GM12874 (cell line): ENCODE results near the gene LTBP1.

Source experiments
- TF ChIP-seq, protein P1 (sequence below): IDR thresholded peaks from 2 replicates; pipeline ENCODE4 v1.5.1; 2011; ENCODE audit warnings: low read depth, mild to moderate bottlenecking, control low read depth, low read length, moderate library complexity; ENCODE audit not compliant: insufficient read depth

Gene LTBP1

DNA sequence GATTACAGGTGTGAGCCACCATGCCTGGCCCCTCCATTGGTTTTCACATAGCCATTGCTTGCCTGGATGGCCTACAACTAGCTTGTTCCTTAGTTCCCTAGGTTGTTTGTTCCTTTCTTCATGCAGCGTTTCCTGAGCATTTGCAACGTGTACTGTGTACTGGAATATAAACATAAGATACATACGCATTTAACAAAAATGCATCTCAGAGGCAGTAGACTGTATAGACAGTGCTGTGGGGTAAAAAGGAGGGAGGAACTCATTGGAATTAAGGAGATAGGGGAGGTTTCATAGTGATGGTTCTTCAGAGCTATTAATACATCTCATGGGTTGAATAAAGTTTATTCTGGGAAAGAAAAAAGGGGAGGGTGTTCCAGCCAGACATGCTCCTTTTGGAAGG lies 269.2 kb downstream of the LTBP1 start:
- TF ChIP-seq, protein P1, sequence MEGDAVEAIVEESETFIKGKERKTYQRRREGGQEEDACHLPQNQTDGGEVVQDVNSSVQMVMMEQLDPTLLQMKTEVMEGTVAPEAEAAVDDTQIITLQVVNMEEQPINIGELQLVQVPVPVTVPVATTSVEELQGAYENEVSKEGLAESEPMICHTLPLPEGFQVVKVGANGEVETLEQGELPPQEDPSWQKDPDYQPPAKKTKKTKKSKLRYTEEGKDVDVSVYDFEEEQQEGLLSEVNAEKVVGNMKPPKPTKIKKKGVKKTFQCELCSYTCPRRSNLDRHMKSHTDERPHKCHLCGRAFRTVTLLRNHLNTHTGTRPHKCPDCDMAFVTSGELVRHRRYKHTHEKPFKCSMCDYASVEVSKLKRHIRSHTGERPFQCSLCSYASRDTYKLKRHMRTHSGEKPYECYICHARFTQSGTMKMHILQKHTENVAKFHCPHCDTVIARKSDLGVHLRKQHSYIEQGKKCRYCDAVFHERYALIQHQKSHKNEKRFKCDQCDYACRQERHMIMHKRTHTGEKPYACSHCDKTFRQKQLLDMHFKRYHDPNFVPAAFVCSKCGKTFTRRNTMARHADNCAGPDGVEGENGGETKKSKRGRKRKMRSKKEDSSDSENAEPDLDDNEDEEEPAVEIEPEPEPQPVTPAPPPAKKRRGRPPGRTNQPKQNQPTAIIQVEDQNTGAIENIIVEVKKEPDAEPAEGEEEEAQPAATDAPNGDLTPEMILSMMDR: no peak

DNA sequence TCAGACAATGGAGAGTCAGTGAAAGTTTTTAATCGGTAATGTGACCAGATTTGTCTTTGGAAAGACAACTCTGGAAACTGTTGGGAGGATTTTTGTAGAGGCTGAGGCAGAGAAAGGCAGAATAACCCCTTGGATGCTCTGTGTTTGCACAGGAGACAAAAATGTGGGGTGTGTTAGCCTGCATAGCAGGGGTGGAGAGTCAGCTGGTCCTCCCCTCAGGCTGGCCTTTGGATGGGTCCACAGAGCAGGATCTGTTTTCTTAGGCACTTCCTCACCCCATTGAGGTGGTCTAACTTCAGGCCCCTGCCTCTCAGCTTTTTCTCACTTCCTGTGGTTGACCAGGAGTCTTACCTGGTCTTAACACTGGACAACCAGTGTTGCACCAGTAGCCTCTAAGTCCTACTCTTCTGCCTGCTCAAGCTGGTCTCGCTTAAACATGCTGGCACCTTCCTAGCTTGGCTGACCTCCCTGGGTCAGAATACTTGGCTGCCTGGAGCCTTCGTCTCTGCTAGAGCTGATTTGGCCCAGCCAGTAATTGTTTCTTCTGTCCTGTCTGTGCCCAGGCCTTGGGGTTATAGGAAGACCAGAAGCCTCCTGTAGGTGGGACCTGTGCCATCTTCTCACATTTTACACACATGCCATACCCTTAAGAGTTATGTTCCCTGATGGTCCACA lies 269.9 kb downstream of the LTBP1 start:
- TF ChIP-seq, protein P1: no peak

DNA sequence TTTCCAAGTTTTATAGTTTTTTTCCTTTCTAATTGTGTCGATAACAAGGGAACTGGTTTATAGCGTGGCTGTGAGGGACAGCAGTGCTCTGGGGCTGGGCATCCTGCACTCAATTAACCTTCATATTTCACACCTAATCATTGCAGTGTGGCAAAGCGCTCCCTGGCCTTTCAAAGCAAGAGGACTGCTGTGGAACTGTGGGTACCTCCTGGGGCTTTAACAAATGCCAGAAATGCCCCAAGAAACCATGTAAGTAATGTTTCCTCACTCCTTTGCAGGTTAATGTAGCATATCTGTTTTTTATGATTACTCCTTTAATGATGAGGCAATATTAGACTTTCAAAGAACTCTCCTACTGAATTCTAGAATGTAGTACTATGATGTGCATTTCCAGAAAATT lies 270.7 kb downstream of the LTBP1 start:
- TF ChIP-seq, protein P1: no peak

DNA sequence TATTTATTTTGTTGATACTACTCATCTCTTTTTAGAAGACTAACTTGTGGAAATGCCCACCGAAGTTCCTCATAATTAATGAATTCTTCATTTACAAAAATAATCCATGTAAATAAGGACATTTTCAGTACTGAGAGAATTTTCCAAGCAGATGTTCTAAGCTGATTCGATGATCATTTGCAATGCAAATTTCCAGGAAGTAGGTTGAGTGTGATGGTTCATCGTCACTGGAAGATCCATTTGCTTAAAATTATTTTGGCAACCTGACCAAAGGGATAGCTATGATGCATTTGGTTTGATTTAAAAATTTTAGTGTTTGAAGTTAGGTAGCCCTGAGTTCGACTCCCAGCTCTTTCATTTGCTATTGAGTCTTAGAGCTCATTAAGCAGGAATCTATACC lies 272.4 kb downstream of the LTBP1 start:
- TF ChIP-seq, protein P1: no peak

DNA sequence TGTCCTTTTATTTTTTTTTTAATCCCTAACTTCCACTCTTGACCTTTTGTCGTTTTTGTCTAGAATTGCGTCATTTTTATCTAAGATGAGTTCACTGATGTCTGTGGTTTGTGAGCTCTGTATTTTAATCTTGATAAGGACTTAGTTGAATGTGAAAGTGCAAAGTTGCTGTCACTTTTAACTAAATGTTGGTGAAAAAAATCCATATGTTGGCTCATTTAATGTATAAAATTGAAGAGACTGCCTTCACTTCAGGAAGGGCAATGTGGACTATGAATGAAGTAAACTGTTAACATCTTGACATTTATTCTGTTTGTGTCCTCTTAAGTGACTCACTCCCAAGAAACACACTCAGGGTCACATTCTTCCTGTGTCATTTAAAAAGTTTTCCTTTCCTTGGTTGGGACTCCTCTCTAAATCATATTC lies 273.1 kb downstream of the LTBP1 start:
- TF ChIP-seq, protein P1: no peak

DNA sequence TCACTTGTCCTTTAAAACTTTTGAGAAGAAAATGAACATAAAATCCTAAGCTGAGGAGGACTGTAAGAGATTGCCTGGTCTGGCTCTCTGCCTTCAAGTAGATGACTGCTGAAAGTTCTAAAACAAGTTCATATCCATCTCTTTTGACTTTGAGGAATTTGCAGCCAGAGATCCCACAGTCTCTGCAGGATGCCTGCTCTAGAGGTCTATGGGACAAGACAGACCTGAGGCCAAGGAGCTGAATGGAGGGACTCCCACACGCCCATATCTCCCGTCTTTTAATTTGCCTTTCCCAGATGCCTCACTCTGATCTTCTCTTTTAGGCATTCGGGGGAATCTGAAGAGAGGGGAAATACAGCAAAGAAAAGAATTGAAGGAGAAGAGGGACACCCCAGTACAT lies 273.8 kb downstream of the LTBP1 start:
- TF ChIP-seq, protein P1: no peak

DNA sequence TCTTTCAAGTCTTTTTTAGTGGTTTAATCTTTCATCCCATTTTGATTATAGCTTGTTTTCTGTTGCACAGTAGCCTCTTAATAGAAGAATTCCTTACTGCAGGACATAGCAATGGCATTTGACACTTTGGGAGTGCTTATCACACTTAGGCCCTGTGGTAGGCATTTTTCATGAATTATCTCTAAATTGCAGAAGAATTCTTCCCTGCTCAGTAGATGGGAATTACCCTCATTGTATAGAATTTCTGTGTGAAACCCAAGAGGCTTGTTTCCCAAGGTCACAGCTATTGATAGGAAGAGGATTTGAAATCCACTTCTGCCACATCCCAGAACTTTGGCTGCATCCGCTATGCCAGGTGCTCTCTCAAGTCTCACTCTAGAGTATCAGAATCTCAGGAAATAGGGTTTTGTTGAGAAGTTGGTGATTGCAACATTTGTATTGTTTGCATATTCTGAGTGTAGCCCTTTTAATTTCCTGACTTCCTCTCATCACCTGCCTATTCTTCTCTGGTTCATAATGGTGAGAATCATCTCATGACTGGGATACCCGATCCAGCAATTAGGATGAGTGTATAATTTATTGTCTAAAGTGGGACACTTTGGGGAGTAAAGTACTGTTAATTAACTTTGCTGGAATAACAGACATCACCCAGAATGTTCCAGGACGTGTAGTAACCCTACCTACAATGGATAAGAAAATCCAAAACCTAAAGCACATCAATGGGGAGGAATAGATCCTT lies 274.5 kb downstream of the LTBP1 start:
- TF ChIP-seq, protein P1: no peak
